Duodenal mucosa (tissue), 2 donors: ENCODE measurements around the gene ATXN3L.

Experiments used
- H3K27ac ChIP-seq: one replicate; pipeline ENCODE4 v1.7.0; 2013; ENCODE audit warnings: low read depth, low read length
- H3K27me3 ChIP-seq, 2 donors: one replicate each; pipeline ENCODE4 v1.7.0; 2013; ENCODE audit warnings: low read length in 2 of 2, control low read depth in 1 of 2; ENCODE audit not compliant: insufficient read depth in 2 of 2, control insufficient read depth in 1 of 2
- H3K36me3 ChIP-seq, 2 donors: one replicate each; pipeline ENCODE4 v1.7.0; 2013; ENCODE audit warnings: low read length in 2 of 2, control low read depth in 1 of 2; ENCODE audit not compliant: insufficient read depth in 2 of 2, control insufficient read depth in 1 of 2
- H3K4me1 ChIP-seq, 2 donors: one replicate each; pipeline ENCODE4 v1.7.0; 2013; ENCODE audit warnings: low read length in 2 of 2, control low read depth in 1 of 2; ENCODE audit not compliant: insufficient read depth in 2 of 2, control insufficient read depth in 1 of 2
- H3K4me3 ChIP-seq, 2 donors: one replicate each; pipeline ENCODE4 v1.7.0; 2013; ENCODE audit warnings: low read length in 2 of 2, low read depth in 1 of 2
- H3K9ac ChIP-seq, 2 donors: one replicate each; pipeline ENCODE4 v1.7.0; 2013; ENCODE audit warnings: low read length in 2 of 2, low read depth in 1 of 2
- H3K9me3 ChIP-seq, 2 donors: one replicate each; pipeline ENCODE4 v1.7.0; 2013; ENCODE audit warnings: low read length in 2 of 2, control low read depth in 1 of 2; ENCODE audit not compliant: control insufficient read depth in 1 of 2

ATXN3L gene

DNA sequence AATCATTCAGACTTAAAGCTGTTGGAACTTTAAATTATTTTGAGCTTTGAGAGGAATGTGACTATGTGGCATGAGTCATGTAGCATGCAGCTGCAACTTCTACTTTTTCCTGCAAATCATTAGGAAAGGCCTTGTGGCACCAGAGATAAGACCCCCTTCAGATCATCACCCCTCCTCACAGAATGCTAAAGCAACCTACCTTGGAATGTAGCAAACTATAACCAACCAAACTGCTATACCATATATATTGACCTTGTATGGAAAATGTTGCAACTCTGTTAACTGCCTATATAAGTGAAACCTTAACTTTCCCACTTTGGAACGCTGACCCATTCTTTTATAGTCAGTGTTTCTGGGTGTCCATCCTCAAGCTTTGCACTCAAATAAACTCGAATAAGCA lies 32.0 kb downstream of the ATXN3L start:
- no peak overlapping the region for H3K4me3 ChIP-seq
- no peaks in the 10 kb centered on the region for H3K36me3 ChIP-seq
- H3K27ac ChIP-seq = no peak overlapping the region
- H3K9ac ChIP-seq = no peak overlapping the region
- no peaks in the 10 kb centered on the region for H3K9me3 ChIP-seq
- H3K4me1 ChIP-seq = no peaks in the 10 kb centered on the region
- no peaks in the 10 kb centered on the region for H3K27me3 ChIP-seq

GRCh38 chrX:13285693-13286092 lies 34.2 kb downstream of the ATXN3L start:
- no peaks in the 10 kb centered on the region for H3K36me3 ChIP-seq
- no peaks in the 10 kb centered on the region for H3K9me3 ChIP-seq
- no peak overlapping the region for H3K27ac ChIP-seq
- H3K9ac ChIP-seq = no peak overlapping the region
- no peak overlapping the region for H3K4me3 ChIP-seq
- no peaks in the 10 kb centered on the region for H3K27me3 ChIP-seq
- H3K4me1 ChIP-seq = no peaks in the 10 kb centered on the region

- H3K27me3 ChIP-seq = no peaks in the 10 kb centered on the region
- H3K9me3 ChIP-seq = no peaks in the 10 kb centered on the region
- H3K4me1 ChIP-seq = no peaks in the 10 kb centered on the region
- H3K9ac ChIP-seq = no peak overlapping the region
- H3K4me3 ChIP-seq = no peak overlapping the region
- H3K36me3 ChIP-seq = no peaks in the 10 kb centered on the region
- no peak overlapping the region for H3K27ac ChIP-seq
Measured at GRCh38 chrX:13285229-13285628, 34.6 kb downstream of the ATXN3L start.

- Histone ChIP-seq H3K4me1 (no peaks in the 10 kb centered on the region), H3K4me3 (no peak overlapping the region), H3K9ac (no peak overlapping the region), H3K27ac (no peak overlapping the region), H3K9me3 (no peaks in the 10 kb centered on the region), H3K27me3 (no peaks in the 10 kb centered on the region), H3K36me3 (no peaks in the 10 kb centered on the region)
Measured at GRCh38 chrX:13284570-13284969, 35.3 kb downstream of the ATXN3L start.

- Histone ChIP-seq H3K4me1 (no peaks in the 10 kb centered on the region), H3K27ac (no peak overlapping the region), H3K36me3 (no peaks in the 10 kb centered on the region), H3K4me3 (no peak overlapping the region), H3K27me3 (no peaks in the 10 kb centered on the region), H3K9me3 (no peaks in the 10 kb centered on the region), H3K9ac (no peak overlapping the region)
Measured at GRCh38 chrX:13283950-13284546, 35.8 kb downstream of the ATXN3L start.

- Histone ChIP-seq H3K27me3 (no peaks in the 10 kb centered on the region), H3K27ac (no peak overlapping the region), H3K36me3 (no peaks in the 10 kb centered on the region), H3K9me3 (no peaks in the 10 kb centered on the region), H3K4me1 (no peaks in the 10 kb centered on the region), H3K4me3 (no peak overlapping the region), H3K9ac (no peak overlapping the region)
Measured at GRCh38 chrX:13283512-13283911, 36.3 kb downstream of the ATXN3L start.

DNA sequence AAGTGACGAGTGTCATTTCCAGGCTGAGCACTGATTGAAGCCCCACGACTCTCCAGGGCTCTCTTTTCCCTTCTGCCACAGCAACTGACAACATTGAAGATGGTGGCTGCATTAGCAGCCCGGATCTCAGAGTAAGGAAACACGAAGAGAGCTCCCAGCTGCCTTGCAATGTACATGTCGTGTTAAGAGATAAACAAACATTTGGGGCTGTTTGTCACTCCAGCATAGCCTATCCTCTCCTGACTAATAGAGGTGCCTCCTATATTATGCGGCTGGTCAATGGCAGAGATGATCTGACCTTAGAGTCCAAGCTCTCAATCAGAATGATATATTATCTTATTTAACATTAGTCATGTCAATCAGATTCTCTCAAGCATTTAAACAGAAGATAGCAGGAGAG lies 38.6 kb downstream of the ATXN3L start:
- H3K27ac ChIP-seq = no peak overlapping the region
- H3K4me3 ChIP-seq = no peak overlapping the region
- no peak overlapping the region for H3K9ac ChIP-seq
- no peaks in the 10 kb centered on the region for H3K36me3 ChIP-seq
- H3K9me3 ChIP-seq = no peaks in the 10 kb centered on the region
- H3K27me3 ChIP-seq = no peaks in the 10 kb centered on the region
- no peaks in the 10 kb centered on the region for H3K4me1 ChIP-seq

- no peaks in the 10 kb centered on the region for H3K27me3 ChIP-seq
- H3K27ac ChIP-seq = no peak overlapping the region
- no peaks in the 10 kb centered on the region for H3K9me3 ChIP-seq
- H3K36me3 ChIP-seq = no peaks in the 10 kb centered on the region
- H3K4me3 ChIP-seq = no peak overlapping the region
- H3K9ac ChIP-seq = no peak overlapping the region
- no peaks in the 10 kb centered on the region for H3K4me1 ChIP-seq
Measured at GRCh38 chrX:13279279-13280018, 40.4 kb downstream of the ATXN3L start.

DNA sequence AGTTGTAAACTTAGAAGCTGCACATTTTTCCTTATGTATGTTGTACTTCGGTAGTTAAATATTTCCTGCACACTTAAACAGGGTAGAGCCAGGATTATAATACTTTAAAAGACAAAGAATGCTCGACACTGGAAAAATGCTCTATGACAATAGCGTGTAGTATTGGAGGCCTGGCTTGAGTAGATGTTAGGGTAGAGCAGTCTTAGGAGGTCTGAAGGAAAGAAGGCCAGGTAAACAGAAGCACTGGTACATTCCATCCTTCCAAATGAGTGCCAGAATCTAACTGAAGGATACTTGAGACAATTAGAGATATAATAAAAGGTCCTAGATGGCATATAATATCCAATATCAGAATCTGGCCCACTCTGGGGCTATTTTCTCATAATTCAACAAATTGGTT lies 42.3 kb downstream of the ATXN3L start:
- Histone ChIP-seq H3K4me3 (no peak overlapping the region), H3K27me3 (no peaks in the 10 kb centered on the region), H3K27ac (no peak overlapping the region), H3K9ac (no peak overlapping the region), H3K36me3 (no peaks in the 10 kb centered on the region), H3K9me3 (no peaks in the 10 kb centered on the region), H3K4me1 (no peaks in the 10 kb centered on the region)

DNA sequence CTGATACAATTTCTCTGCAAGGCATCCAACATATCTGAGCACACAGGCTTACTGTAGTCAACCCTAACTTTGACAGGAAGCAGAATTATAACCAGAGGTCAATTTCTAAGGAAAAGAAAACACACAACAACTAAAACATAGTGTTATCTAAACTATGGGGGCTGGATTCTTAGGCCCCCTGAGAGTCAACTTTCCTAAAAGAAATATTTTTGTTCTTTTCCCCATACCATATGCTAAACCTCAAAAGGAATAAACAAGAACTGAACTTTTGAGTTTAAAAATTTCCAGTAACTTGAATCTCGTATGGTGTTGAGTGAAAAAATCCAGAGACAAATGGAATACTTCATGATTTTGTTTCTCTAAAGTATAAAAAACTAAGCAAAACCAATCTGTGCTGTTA lies 42.9 kb downstream of the ATXN3L start:
- Histone ChIP-seq H3K9me3 (no peaks in the 10 kb centered on the region), H3K27ac (no peak overlapping the region), H3K36me3 (no peaks in the 10 kb centered on the region), H3K27me3 (no peaks in the 10 kb centered on the region), H3K4me3 (no peak overlapping the region), H3K9ac (no peak overlapping the region), H3K4me1 (no peaks in the 10 kb centered on the region)
